Duodenal mucosa (tissue), 2 donors: ENCODE results near the gene METTL13.

Experiments used
- H3K27ac ChIP-seq: one replicate; pipeline ENCODE4 v1.7.0; 2013; ENCODE audit warnings: low read depth, low read length
- H3K27me3 ChIP-seq, 2 donors: one replicate each; pipeline ENCODE4 v1.7.0; 2013; ENCODE audit warnings: low read length in 2 of 2, control low read depth in 1 of 2; ENCODE audit not compliant: insufficient read depth in 2 of 2, control insufficient read depth in 1 of 2
- H3K36me3 ChIP-seq, 2 donors: one replicate each; pipeline ENCODE4 v1.7.0; 2013; ENCODE audit warnings: low read length in 2 of 2, control low read depth in 1 of 2; ENCODE audit not compliant: insufficient read depth in 2 of 2, control insufficient read depth in 1 of 2
- H3K4me1 ChIP-seq, 2 donors: one replicate each; pipeline ENCODE4 v1.7.0; 2013; ENCODE audit warnings: low read length in 2 of 2, control low read depth in 1 of 2; ENCODE audit not compliant: insufficient read depth in 2 of 2, control insufficient read depth in 1 of 2
- H3K4me3 ChIP-seq, 2 donors: one replicate each; pipeline ENCODE4 v1.7.0; 2013; ENCODE audit warnings: low read length in 2 of 2, low read depth in 1 of 2
- H3K9ac ChIP-seq, 2 donors: one replicate each; pipeline ENCODE4 v1.7.0; 2013; ENCODE audit warnings: low read length in 2 of 2, low read depth in 1 of 2
- H3K9me3 ChIP-seq, 2 donors: one replicate each; pipeline ENCODE4 v1.7.0; 2013; ENCODE audit warnings: low read length in 2 of 2, control low read depth in 1 of 2; ENCODE audit not compliant: control insufficient read depth in 1 of 2

The METTL13 gene

DNA sequence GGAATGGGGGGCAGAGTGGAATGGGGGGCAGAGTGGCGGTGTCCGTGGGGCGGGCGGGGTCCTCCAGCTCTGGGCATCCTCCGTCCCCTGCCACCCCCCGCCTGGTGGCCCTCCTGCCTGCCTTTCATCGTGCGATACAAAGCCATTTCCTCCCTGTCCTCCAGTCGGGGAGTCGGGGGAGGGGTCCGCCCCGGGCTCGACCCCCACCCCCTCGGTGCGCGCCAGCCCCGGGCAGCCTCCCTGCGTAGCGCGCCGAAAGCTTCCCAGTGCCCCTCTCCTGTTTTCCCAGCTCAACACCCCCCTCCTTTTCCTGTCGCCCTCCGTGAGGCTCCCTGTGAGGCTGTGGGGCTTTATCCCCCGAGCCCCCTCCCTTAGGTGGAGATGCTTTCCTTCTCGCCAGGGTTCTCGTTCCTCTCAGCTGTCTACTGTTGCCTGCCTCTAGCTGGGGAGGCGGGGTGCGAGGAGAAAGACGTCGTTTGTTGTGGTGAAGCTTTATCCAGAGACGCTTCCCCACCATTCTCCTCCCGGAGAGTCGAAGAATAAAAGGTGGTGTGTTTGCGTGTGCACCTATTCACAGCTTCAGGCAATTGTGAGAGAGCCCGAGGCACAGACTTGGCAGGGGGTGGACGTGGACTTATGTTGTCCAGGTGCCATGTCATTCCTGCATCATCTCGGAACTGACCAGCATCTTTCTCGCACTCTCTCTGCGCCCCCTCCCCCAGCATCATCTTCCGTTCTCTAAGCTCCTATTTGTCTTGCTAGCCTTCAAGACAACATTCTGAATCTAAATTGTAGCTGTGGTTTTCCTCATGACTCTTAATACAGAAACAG lies 60.7 kb downstream of the METTL13 start:
- peaks cover 4 to 11% of the 10 kb centered on the region in 2 donors for H3K27me3 ChIP-seq
- no peak overlapping the region for H3K27ac ChIP-seq
- H3K36me3 ChIP-seq: no peaks in the 10 kb centered on the region
- no peaks in the 10 kb centered on the region for H3K9me3 ChIP-seq
- peaks cover 9 to 11% of the 10 kb centered on the region in 2 donors for H3K4me1 ChIP-seq
- H3K9ac ChIP-seq: peak overlapping the region in 1 of 2 donors; percentile 14
- H3K4me3 ChIP-seq: peak overlapping the region; percentile 77 to 84

GRCh38 chr1:171844381-171844780 lies 62.9 kb downstream of the METTL13 start:
- Histone ChIP-seq H3K4me3 (no peak overlapping the region), H3K9me3 (no peaks in the 10 kb centered on the region), H3K9ac (no peak overlapping the region), H3K4me1 (peaks cover 9 to 11% of the 10 kb centered on the region in 2 donors), H3K36me3 (no peaks in the 10 kb centered on the region), H3K27me3 (peaks cover 4 to 11% of the 10 kb centered on the region in 2 donors), H3K27ac (no peak overlapping the region)

GRCh38 chr1:171845998-171846397 lies 64.5 kb downstream of the METTL13 start:
- Histone ChIP-seq H3K27me3 (peaks cover 4 to 11% of the 10 kb centered on the region in 2 donors), H3K4me1 (peaks cover 8 to 9% of the 10 kb centered on the region in 2 donors), H3K9me3 (no peaks in the 10 kb centered on the region), H3K36me3 (no peaks in the 10 kb centered on the region), H3K9ac (no peak overlapping the region), H3K27ac (no peak overlapping the region), H3K4me3 (no peak overlapping the region)
